Prostate gland (tissue), 2 donors: Measurements from ENCODE around the gene USP37. TPM values are rescaled to one million over a fixed set of nuclear protein-coding genes. Genes with fewer than 3 reads are reported as not detected.

Experiments
- DNase-seq: peaks from one replicate; pipeline ENCODE4 v3.0.0-alpha.2; 2019; ENCODE audit warnings: low spot score
- H3K27ac ChIP-seq, 2 donors: fragments of 200-600 bp; sonication (generic); 2 replicates each; pipeline ENCODE4 v1.5.1; 2017 to 2019
- H3K27me3 ChIP-seq: fragments of 200-600 bp; sonication (generic); replicated peaks from 2 replicates; pipeline ENCODE4 v1.5.1; 2019; ENCODE audit not compliant: insufficient read depth
- H3K36me3 ChIP-seq, 2 donors: fragments of 200-600 bp; sonication (generic); 1 replicate in 1 of 2; 2 replicates in 1 of 2; pipeline versions ENCODE4 v1.5.1 to v1.8.1; 2017 to 2019
- H3K4me1 ChIP-seq: fragments of 200-600 bp; sonication (generic); replicated peaks from 2 replicates; pipeline ENCODE4 v1.5.1; 2019
- H3K4me3 ChIP-seq, 2 donors: fragments of 200-600 bp; sonication (generic); 2 replicates each; pipeline ENCODE4 v1.5.1; 2017 to 2019
- H3K9me3 ChIP-seq: fragments of 200-600 bp; sonication (generic); 2 replicates; pipeline ENCODE4 v1.5.1; 2017
- CTCF ChIP-seq, 4 experiments: fragments of 200-600 bp in 2 of 4; fragments of 450-650 bp in 2 of 4; sonication (generic) in 2 of 4; IDR thresholded peaks; 1 replicate in 3 of 4; 2 replicates in 1 of 4; pipeline ENCODE4 v1.5.1; 2016 to 2019; ENCODE audit warnings: antibody characterized with exemption in 4 of 4, mild to moderate bottlenecking in 2 of 4, moderate library complexity in 2 of 4
- POLR2A ChIP-seq: fragments of 450-650 bp; IDR thresholded peaks from one replicate; pipeline ENCODE4 v1.6.1; 2016; ENCODE audit warnings: antibody characterized with exemption, mild to moderate bottlenecking
- POLR2AphosphoS5 ChIP-seq: sonication (generic); formaldehyde crosslinking; IDR thresholded peaks from one replicate; pipeline ENCODE4 v1.6.1; 2017; ENCODE audit warnings: antibody characterized with exemption
- WGBS: methylation state at CpG from one replicate; pipeline ENCODE4 v1.1.5; 2018; 5-methylcytosine and 5-hydroxymethylcytosine counted together
- intact Hi-C: fragments of 100-400 bp; cut with DNase I; formaldehyde crosslinking; loops from one replicate; pipeline ENCODE4 v1.14.2; 2022
- total RNA-seq, 2 donors: library from RNA; depleted of rRNA; stranded (reverse); fragments of >200 nt; gene quantifications; one replicate each; pipeline ENCODE4 v1.1.0, GENCODE V29; 2016

USP37 gene
- total RNA-seq, 2 donors from 2014 or later = 12.3 to 31.9 TPM

- DNase-seq = no peak
- H3K4me3 ChIP-seq = no peak overlapping the region
- no peak for TF ChIP-seq POLR2A
- TF ChIP-seq CTCF (IDR thresholded peaks at IDR 0.05) = no peak
- no peak for TF ChIP-seq POLR2AphosphoS5
- H3K27me3 ChIP-seq = no peaks in the 10 kb centered on the region
- peaks cover 25% of the 10 kb centered on the region for H3K4me1 ChIP-seq
- peak overlapping the region; percentile 86 to 99 for H3K27ac ChIP-seq
- peaks cover 7 to 24% of the 10 kb centered on the region in 2 donors for H3K36me3 ChIP-seq
- WGBS = 64% methylated on average over 11 of the region's 16 CpGs
- intact Hi-C loops = loop anchor here (5.0 kb wide), 1 partner anchor 48 kb away; no protein-coding TSS in a partner anchor
- H3K9me3 ChIP-seq = no peaks in the 10 kb centered on the region
These were observed 163.6 kb downstream of the USP37 start for GRCh38 chr2:218404351-218405085.

- peak overlapping the region in 1 of 2 donors; percentile 99 for H3K27ac ChIP-seq
- H3K4me1 ChIP-seq = peaks cover 25% of the 10 kb centered on the region
- no peaks in the 10 kb centered on the region for H3K9me3 ChIP-seq
- WGBS = 55% methylated on average over 7 of the region's 7 CpGs
- no peaks in the 10 kb centered on the region for H3K27me3 ChIP-seq
- DNase-seq = no peak
- intact Hi-C loops = no loop called here
- no peak for TF ChIP-seq POLR2AphosphoS5
- no peak for TF ChIP-seq POLR2A
- no peak for TF ChIP-seq CTCF (IDR thresholded peaks at IDR 0.05)
- H3K4me3 ChIP-seq = no peak overlapping the region
- H3K36me3 ChIP-seq = peaks cover 7 to 24% of the 10 kb centered on the region in 2 donors
These were observed 164.3 kb downstream of the USP37 start for GRCh38 chr2:218403810-218404209.

GRCh38 chr2:218402911-218403411, 165.2 kb downstream of the USP37 start:
- H3K4me3 ChIP-seq = no peak overlapping the region
- H3K9me3 ChIP-seq = no peaks in the 10 kb centered on the region
- DNase-seq = no peak
- TF ChIP-seq POLR2AphosphoS5 = no peak
- no peak for TF ChIP-seq POLR2A
- TF ChIP-seq CTCF (IDR thresholded peaks at IDR 0.05) = no peak
- H3K36me3 ChIP-seq = peaks cover 7 to 24% of the 10 kb centered on the region in 2 donors
- 75% methylated on average over 19 of the region's 26 CpGs for WGBS
- intact Hi-C loops = no loop called here
- H3K4me1 ChIP-seq = peaks cover 25% of the 10 kb centered on the region
- H3K27me3 ChIP-seq = no peaks in the 10 kb centered on the region
- H3K27ac ChIP-seq = peak overlapping the region in 1 of 2 donors; percentile 99

GRCh38 chr2:218402491-218402901, 165.7 kb downstream of the USP37 start:
- H3K4me1 ChIP-seq = peaks cover 25% of the 10 kb centered on the region
- intact Hi-C loops = no loop called here
- H3K4me3 ChIP-seq = peak overlapping the region in 1 of 2 donors; percentile 99

More at GRCh38 chr2:218402491-218402901, 165.7 kb downstream of the USP37 start:
- WGBS = 52% methylated on average over 8 of the region's 8 CpGs
- no peaks in the 10 kb centered on the region for H3K9me3 ChIP-seq
- TF ChIP-seq CTCF (IDR thresholded peaks at IDR 0.05) (no peak), POLR2AphosphoS5 (no peak), POLR2A (no peak)
- DNase-seq = no peak
- peaks cover 7 to 24% of the 10 kb centered on the region in 2 donors for H3K36me3 ChIP-seq
- no peaks in the 10 kb centered on the region for H3K27me3 ChIP-seq
- H3K27ac ChIP-seq = peak overlapping the region; percentile 99 to 100
